CMK (cell line): ENCODE data around the gene CFAP45.

Source experiments
- DNase-seq: peaks from one replicate; pipeline ENCODE4 v3.0.0-alpha.2; 2010; ENCODE audit warnings: low read depth

Gene CFAP45

GRCh38 chr1:159936273-159936904 lies 36.4 kb upstream of the CFAP45 start:
- DNase-seq, result no peak

- DNase-seq, result no peak
Measured at GRCh38 chr1:159935719-159936272, 35.8 kb upstream of the CFAP45 start.

GRCh38 chr1:159935305-159935704 lies 35.3 kb upstream of the CFAP45 start:
- no peak for DNase-seq

GRCh38 chr1:159934136-159935039 lies 34.4 kb upstream of the CFAP45 start:
- no peak for DNase-seq

- no peak for DNase-seq
Measured at GRCh38 chr1:159933347-159933746, 33.4 kb upstream of the CFAP45 start.

- DNase-seq, result no peak
Measured at GRCh38 chr1:159932296-159933285, 32.6 kb upstream of the CFAP45 start.

- no peak for DNase-seq
Measured at GRCh38 chr1:159931795-159932173, 31.8 kb upstream of the CFAP45 start.

GRCh38 chr1:159931101-159931794 lies 31.3 kb upstream of the CFAP45 start:
- DNase-seq, result no peak

- DNase-seq, result no peak
Measured at GRCh38 chr1:159930634-159931033, 30.7 kb upstream of the CFAP45 start.

GRCh38 chr1:159930216-159930615 lies 30.3 kb upstream of the CFAP45 start:
- DNase-seq, result no peak

GRCh38 chr1:159929155-159930051 lies 29.4 kb upstream of the CFAP45 start:
- no peak for DNase-seq

- DNase-seq, result no peak
Measured at GRCh38 chr1:159928491-159929050, 28.6 kb upstream of the CFAP45 start.

- DNase-seq, result no peak
Measured at GRCh38 chr1:159927849-159928431, 28.0 kb upstream of the CFAP45 start.

GRCh38 chr1:159927211-159927848 lies 27.4 kb upstream of the CFAP45 start:
- no peak for DNase-seq

- DNase-seq, result no peak
Measured at GRCh38 chr1:159925719-159926078, 25.7 kb upstream of the CFAP45 start.

- DNase-seq, result peak; percentile 91
Measured at GRCh38 chr1:159924791-159925718, 25.1 kb upstream of the CFAP45 start, which contains the start of gene TAGLN2. Gene TAGLN2, minus strand, starts transcription at chr1:159925507. Its CDS starts 4,998 bp downstream, at chr1:159920509.

- no peak for DNase-seq
Measured at GRCh38 chr1:159924025-159924790, 24.2 kb upstream of the CFAP45 start.
